GM21619 (cell line): ENCODE results near the gene FOXI1.

Experiments
- ATAC-seq: cut with Tn5 transposase; IDR thresholded peaks from one replicate; pipeline ENCODE4 v1.9.1; 2021; ENCODE audit not compliant: unreplicated experiment

FOXI1 gene

DNA sequence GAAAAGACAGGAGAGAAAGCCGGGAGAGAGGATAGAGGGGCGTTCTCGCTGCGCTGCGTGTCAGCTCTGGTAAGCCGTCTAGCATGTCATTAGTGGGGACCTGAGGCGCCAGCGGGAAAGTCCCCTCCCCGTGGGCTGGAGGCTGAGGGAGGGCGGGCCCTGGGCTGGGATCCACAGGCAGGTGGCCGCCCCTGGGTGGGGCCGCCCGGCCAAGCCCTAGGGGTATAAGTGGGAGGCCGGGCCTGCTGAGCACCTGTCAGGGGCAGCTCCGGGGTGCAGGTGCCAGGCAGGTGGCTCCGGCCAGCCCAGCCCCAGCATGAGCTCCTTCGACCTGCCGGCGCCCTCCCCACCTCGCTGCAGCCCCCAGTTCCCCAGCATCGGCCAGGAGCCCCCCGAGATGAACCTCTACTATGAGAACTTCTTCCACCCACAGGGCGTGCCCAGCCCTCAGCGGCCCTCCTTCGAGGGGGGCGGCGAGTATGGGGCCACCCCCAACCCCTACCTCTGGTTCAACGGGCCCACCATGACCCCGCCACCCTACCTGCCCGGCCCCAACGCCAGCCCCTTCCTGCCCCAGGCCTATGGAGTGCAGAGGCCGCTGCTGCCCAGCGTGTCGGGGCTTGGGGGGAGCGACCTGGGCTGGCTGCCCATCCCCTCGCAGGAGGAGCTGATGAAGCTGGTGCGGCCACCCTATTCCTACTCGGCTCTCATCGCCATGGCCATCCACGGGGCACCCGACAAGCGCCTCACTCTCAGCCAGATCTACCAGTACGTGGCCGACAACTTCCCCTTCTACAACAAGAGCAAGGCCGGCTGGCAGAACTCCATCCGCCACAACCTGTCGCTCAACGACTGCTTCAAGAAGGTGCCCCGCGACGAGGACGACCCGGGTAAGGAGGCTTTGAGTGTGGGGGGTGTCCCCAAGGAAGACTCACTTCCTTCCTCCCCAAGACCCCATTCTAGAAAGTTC is at the start of gene FOXI1:
TSS of gene FOXI1 (plus strand) at position 256 of the 970 bp plus-strand sequence. CDS start at position 317, 61 bp downstream.
- ATAC-seq, result no peak

DNA sequence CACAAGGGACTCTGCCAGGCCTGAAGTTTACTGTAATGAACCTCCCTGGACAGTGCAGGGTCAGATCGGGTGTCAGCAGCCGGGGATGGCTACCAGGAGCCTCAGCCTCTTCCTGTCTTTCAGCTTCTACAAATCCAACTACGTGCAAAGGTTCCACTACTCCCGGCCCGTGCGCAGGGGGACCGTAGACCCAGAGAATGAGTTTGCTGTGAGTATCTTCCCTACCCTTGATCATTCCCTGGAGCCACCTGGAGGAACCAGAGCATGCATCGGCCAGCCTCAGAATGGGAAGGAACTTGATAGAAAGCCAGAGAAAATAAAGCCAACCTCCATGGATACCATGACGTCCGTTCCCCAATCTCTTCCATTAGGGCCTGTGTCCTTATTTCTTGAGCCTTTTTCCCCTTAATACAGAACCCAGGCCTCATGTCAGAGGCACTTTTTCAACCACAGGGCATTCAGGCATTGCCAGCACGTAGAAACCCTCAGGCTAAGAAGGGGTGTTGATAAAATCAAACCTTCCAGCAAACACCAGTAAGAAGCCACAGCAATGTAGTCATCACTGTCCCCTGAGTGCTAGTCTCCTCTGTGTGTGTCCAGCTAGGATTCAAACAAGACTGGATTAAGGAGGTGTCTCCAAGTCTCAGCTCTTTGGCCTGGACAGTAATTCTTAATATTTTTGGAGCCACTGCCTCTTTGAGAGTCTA is 49.0 kb upstream of the FOXI1 start:
- no peak for ATAC-seq

DNA sequence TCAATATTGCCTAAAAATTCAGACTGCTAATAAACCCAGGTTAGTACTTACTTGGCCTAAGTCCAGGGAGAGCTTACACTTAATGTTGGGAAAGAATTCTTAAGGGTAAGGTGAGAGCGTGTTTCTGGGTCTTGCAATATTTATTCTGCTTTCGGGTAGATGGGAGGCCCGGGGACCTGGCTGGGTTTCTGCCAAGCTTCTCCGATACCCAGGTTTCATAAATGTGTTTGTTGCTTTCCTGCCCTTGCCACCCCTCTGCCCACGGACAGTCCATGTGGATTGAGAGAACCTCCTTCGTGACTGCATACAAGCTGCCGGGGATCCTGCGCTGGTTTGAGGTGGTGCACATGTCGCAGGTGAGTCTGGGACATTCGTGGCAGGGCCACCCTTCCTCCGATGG is 48.4 kb upstream of the FOXI1 start:
- ATAC-seq, result no peak

DNA sequence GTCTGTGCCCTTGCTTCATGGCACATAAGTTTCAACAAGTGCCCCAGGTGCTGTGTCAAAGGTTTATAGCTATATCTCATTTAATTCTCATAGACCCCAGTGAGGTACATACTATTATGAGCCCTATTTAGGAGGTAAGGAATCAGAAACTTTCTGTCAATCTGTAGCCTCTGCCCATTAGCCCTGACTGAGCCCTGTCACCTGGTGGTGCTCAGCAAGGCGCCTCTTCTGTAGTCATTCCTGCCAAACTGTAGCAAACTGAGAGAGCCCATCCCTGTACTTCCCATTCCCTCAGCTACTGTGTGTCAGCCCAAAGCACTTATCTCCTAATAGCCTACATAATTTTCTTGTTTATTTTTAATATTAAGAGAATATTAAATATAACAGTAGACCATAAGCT is 46.5 kb upstream of the FOXI1 start:
- ATAC-seq, result no peak

DNA sequence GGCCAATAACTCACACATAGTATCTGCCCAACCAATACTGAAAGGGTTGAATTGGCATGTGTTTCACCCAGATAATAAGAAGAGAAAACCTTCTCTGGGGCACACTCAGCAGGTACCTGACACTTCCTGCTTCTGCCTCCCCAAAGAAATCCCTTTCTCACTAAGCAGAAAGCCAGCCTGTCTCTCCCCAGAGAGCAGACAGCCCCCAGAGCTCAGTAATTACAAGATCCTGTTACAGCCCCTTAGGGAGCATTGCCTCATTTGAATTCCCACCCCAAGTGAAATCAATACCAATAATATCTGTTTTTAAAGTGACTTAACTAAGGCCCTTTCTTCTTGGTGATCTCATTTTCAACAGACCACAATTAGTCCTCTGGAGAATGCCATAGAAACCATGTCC is 38.5 kb upstream of the FOXI1 start:
- peak; percentile 55 for ATAC-seq

DNA sequence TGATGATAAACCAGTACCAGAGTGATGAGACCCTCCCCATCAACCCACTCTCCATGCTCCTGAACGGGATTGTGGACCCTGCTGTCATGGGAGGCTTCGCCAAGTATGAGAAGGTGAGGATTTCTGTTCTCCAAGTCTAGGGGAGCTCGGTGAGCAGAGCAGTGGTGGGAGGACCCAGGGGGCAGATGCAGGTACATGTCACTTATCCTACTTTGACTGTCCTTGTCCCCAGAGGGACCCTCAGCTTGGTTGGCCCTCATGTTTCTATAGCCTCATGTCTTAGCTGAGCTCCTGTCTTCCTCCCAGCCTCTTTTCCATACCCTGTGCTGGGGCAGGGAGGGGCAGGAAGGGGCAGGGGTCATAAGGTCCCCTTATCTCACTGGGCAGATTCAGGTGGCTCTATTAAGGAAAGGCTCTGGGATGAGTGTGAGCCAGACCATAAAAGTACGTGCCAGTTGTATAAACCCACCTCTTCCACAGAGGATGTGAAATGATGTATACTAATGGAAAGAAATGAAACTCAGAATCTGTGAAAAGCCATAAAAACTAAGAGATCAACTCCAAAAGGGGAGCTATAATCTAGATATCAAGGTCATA is 38.0 kb upstream of the FOXI1 start:
- peak; percentile 2 for ATAC-seq

DNA sequence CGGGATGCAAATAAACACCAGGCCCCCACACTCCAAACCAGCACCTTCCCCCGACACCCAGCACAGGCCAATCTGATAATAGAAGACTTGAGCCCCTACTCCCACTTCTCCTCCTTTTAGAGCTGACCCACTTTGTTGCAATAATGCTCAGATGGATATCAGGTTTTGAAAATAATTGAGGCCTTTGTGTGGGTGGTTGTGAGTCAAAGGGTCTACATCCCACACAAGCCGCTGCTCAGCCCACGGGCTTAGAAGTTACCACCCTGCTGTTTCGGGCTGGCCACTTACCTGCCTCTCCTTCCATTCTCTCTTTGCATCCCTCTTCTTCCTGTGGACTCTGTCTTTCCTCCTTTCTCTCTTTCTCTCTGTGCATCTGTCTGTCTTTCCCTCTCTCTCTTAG is 36.2 kb upstream of the FOXI1 start:
- no peak for ATAC-seq

DNA sequence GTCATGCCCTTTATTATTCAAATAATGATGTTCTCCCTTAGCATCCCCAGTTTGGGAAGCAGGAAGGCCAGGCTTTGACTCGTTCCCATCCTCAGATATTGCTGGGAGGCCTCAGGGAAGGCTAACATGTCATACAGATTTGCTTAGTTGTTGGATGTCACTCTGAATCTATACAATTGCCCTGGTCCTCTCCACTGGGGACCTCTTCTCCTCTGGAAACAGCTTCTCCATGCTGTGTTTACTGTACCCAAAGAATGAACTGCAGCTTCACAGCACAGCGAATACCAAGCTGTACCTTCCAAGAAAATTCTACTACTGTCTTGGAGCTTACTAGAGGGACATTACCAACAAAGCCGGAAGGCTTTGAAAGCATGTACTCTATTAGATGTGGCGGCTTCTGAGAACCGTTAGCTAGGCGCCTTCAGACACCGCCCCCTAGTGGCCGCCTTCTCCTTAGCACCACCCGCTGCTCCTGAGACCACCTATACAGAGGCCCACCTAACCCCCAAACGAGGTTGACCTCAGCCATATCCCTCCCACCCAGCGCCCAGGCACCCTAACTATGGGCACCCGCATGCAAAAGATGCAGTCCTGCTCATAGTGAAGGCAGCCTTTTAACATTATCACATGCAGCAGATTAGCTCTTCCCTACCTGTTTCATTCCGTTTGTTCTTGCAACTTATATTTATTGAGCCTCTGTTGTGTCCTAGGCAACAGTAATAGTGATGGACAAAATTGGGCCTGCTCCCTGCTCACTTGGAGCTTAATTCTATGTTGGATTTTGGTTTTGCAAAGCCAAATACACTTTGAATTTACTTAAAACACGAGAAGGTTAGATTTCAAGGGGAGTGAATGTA is 34.9 kb upstream of the FOXI1 start:
- no peak for ATAC-seq

DNA sequence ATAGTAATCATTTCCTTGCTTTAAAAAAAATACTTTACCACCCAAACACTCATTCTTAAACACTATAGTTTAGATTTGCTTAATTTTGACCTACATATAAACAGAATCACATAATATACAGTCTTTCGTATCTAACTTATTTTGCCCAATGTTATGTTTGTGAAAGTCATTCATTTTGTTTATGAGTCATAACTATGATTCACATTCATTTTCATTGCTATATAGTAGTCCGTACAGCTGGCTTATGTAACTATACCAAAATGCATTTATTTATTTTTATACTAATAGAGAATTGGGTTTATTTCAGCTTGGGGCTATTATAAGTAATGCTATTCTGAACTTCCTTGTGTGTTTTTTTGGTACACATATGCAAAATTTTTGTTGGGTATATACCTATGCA is 33.9 kb upstream of the FOXI1 start:
- no peak for ATAC-seq

DNA sequence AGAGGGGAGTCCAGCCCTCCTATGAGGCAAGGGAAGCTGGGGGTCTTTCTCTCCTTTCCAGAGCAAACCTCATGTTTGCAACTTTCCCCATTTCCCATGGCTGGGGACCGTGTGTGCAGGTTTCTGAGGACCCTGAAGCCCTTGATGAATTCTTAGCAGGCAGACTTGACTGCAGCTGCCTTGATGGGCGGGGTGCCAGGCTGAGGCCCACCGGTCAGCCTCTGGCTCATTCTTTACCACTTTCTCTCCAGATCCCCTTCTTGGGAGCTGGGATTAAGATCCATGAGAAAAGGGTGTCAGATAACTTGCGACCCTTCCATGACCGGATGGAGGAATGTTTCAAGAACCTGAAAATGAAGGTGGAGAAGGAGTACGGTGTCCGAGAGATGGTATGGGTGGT is 30.0 kb upstream of the FOXI1 start:
- no peak for ATAC-seq

DNA sequence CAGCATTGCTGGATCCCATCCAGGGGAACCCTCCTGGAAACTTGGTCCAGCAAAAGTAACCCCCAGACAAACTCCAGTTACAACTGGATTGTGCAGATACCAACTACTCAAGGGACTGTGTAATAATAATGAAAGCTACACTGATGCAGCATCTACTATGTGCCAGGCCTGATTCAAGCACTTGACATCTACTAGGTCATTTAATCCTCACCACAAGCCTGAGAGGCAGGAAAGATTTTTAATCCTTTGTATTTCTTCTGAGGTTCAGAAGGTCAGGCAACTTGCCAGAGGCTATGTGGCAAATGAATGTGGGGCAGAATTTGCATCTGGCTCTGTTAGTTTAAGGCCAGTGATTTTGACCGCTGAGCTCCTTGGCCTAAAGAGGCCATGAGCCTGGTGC is 29.5 kb upstream of the FOXI1 start:
- no peak for ATAC-seq

DNA sequence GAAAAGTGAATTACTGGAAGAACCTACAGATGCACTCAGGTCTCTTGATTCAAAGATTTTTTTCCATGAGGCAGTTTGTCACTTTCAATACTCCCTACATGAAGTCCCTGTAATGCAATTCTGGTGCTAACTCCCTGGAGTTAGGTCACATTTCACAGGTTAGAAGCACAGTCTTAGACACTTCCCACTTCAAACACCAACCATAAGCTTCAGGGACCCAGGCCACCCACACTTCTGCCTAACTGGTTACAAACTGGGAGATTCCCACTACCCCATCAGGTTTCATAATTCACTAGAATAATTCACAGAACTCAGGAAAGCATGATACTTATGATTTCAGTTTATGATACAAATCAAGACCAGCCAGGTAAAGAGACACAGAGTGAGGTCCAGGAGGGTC is 29.0 kb upstream of the FOXI1 start:
- ATAC-seq, result no peak

DNA sequence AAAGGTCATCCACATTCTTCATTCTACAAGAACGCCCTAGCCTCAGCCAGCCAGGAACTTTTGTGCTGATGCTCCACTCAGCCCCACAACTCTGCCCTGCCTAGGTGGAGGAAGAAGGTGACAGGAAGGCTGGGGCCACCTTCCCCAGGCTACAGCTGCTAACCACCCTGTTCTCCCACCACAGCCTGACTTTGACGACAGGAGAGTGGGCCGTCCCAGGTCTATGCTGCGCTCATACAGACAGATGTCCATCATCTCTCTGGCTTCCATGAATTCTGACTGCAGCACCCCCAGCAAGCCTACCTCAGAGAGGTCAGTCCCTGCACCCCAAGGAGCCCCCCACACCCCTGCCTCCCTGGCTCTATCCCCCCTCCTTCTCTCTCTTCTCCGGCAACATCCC is 28.2 kb upstream of the FOXI1 start:
- no peak for ATAC-seq

DNA sequence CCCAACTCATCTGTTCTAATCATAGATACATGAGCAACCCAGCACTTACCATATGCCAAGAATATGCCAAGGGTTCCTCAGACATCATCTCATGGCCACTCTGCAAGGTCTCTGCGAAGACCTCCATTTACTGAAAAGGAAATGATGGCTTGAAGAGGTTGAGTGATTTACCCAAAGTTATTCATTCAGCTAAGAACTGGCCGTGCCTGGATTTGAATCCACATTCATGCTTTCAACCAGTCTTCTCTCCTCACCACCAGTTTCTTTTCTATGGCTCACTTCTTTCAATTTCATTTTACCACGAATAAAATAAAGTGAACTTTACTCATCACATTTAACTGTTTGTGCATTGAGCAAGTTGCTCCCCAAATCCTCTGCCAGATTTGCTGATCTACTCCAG is 27.2 kb upstream of the FOXI1 start:
- ATAC-seq, result no peak

DNA sequence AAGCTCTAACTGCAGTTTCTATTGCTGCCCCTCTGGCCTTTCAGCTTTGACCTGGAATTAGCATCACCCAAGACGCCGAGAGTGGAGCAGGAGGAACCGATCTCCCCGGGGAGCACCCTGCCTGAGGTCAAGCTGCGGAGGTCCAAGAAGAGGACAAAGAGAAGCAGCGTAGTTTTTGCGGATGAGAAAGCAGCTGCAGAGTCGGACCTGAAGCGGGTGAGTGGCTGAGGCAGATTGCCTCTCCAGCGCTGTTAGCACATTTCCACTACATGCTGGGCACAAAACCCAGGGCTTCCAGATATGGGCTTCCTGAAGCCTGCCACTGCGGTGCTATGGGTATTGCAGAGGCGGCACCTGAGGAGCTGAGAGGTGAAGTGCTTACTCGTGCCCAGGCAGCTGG is 26.8 kb upstream of the FOXI1 start:
- ATAC-seq, result no peak

DNA sequence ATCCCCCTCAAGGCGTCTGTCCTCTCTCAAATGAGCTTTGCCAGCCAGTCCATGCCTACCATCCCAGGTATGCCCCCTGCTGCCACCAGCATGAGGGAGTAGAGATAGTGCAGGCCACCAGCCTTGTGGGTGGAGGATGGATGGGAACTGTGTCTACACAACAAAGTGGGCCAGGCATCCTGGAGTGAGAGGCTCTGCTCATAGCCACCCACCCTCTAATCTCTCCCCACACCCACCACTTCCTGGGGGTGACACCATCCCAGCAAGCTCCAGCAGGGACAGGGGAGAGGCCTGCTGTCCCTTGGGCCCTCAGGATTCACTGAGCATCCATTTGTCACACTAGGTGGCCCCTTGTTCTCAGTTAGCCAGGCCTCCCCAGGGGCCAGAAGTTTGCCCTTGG is 25.5 kb upstream of the FOXI1 start:
- no peak for ATAC-seq

DNA sequence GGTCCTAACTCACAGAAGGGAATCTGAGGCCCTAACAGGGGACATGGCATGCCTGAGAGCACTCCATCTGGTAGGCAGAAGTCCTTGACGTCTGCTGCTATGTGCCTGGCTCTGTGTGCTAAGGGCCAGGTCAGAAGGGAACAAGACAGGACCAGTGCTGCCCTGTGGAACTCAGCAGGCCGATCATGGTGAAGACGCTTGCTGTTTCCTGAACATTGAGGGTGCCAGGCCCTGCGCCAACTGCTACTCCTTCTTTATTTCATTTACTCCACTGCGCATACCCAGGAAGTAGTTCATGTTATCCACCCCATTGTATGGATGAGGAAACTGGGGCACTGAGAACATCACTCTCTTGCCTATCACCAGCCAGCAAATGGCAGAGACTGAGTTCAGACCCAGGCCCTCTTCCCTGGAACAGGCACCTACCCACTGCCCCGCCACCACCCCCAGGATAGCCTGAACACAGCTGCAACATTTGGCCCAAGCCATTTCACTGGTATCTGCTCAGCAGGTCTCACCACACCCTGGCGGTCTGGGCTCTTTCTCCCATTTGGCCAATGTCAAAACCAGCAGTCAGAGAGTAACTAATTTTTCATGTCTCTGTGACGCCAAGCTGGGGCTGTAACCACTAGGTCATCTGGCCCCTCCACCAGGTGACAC is 24.8 kb upstream of the FOXI1 start:
- no peak for ATAC-seq

DNA sequence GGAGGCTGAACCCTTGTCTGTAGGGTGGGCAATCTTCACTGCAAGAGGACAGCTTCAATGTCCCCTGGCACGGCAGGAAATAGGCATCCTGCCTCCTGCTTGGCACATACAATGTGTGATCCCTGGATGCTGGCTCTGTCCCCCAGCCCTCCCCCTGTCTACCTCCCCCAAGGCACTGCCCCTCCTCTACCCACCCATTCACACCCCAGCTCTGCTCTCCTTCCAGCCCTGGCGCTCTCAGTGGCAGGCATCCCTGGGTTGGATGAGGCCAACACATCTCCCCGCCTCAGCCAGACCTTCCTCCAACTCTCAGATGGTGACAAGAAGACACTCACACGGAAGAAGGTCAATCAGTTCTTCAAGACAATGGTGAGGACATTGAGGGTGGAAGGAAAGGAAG is 24.1 kb upstream of the FOXI1 start:
- ATAC-seq, result no peak

DNA sequence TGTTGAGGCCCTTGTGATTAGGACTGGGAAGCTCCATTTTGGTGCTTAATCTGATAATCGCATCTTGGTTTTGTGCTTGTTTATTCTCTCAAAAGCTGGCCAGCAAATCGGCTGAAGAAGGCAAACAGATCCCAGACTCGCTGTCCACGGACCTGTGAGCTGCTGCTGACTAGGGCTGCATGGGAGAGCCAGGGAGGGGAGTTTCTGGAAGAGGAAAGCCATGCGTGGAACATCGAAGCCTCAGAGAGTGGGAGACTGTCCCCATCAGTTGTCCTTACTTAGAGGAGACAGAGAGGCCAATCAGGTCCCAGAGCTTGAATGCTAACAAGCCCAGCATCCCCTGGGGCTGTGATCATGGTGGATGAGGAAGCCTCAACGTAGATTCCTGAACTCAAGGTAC is 23.0 kb upstream of the FOXI1 start:
- ATAC-seq, result no peak

DNA sequence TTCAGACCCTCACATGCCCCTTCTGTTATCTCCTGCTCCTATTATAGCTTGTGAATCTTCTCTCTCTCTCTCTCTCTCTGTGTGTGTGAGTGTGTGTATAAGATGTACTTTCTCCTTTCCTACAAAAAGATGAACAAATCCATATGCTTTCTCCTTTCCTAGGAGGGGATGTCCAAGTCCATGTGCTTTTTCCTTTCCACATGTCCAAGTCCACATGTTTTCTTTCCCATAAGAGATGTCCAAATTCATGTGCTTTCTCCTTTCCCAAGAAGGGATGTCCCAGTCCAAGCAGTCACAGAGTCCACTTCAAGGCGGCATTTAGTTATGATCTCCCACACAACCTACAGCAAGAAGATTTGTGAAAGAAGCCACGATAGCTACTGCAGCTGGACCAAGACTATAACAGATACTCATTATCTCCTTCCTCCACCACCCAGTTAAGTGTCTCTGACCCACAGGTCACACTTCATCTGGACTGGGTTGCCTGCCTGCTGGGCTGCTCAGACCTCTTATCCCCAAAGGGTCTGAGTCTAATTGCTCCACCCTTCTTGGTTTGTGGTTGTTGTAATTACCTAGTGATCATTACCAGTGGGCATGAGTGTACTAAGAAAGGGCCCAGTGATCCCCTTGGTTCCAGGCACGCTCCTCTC is 18.4 kb upstream of the FOXI1 start:
- ATAC-seq, result no peak
